ENCODE results near the gene NEURL4.

- TF ChIP-seq CTCF (IDR thresholded peaks at IDR 0.05) (no peak), POLR2A (IDR thresholded peaks at IDR 0.05) (no peak)
Observed at GRCh38 chr17:7341842-7342241, 12.7 kb upstream of the NEURL4 start.

All from prostate gland (tissue), 2 donors.